Measurements from ENCODE around the gene DEXI. TPM values are rescaled to one million over a fixed set of nuclear protein-coding genes. Genes with fewer than 3 reads are reported as not detected.

The DEXI gene
- total RNA-seq, 2 donors from 2014 or later, result 23.8 to 29.5 TPM

DNA sequence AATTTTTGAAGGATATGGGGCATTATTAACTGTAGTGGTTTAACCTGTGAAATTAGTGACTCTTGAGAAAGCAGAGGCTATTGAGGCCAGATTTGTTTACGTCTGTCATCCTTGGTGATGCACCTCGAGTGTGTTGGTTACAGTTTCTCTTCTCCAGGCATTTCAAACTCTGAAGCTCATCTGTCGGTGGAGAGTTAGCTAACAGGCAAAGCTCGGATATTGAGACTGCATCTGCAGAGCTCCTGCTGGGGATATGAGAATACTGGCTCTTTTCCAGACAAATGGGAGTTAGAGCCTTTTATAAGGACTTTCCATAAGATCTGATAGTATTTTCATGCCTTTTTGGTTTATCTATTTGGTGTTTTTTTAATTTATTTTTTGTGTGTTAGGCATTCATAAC is 8.8 kb upstream of the DEXI start:
- Histone ChIP-seq H3K4me3 (no peak overlapping the region), H3K27ac (no peak overlapping the region), H3K9ac (ENCODE audit: low read depth in 2 of 2, low read length in 2 of 2) (no peak overlapping the region), H3K36me3 (no peaks in the 10 kb centered on the region), H3K9me3 (no peaks in the 10 kb centered on the region), H3K4me1 (no peaks in the 10 kb centered on the region), H3K27me3 (no peaks in the 10 kb centered on the region)
- intact Hi-C loops (cut with DNase I), result no loop called here
- DNase-seq, result no peak
- TF ChIP-seq, protein P1, sequence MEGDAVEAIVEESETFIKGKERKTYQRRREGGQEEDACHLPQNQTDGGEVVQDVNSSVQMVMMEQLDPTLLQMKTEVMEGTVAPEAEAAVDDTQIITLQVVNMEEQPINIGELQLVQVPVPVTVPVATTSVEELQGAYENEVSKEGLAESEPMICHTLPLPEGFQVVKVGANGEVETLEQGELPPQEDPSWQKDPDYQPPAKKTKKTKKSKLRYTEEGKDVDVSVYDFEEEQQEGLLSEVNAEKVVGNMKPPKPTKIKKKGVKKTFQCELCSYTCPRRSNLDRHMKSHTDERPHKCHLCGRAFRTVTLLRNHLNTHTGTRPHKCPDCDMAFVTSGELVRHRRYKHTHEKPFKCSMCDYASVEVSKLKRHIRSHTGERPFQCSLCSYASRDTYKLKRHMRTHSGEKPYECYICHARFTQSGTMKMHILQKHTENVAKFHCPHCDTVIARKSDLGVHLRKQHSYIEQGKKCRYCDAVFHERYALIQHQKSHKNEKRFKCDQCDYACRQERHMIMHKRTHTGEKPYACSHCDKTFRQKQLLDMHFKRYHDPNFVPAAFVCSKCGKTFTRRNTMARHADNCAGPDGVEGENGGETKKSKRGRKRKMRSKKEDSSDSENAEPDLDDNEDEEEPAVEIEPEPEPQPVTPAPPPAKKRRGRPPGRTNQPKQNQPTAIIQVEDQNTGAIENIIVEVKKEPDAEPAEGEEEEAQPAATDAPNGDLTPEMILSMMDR (IDR thresholded peaks at IDR 0.05), result no peak

- Histone ChIP-seq H3K9me3 (no peaks in the 10 kb centered on the region), H3K4me3 (no peak overlapping the region), H3K27ac (no peak overlapping the region), H3K4me1 (peaks cover 2% of the 10 kb centered on the region), H3K9ac (ENCODE audit: low read depth in 2 of 2, low read length in 2 of 2) (no peak overlapping the region), H3K36me3 (no peaks in the 10 kb centered on the region), H3K27me3 (no peaks in the 10 kb centered on the region)
- intact Hi-C loops (cut with DNase I), result no loop called here
- no peak for DNase-seq
- TF ChIP-seq, protein P1 (IDR thresholded peaks at IDR 0.05), result no peak
These were observed 8.1 kb upstream of the DEXI start for GRCh38 chr16:10950393-10950792.

DNA sequence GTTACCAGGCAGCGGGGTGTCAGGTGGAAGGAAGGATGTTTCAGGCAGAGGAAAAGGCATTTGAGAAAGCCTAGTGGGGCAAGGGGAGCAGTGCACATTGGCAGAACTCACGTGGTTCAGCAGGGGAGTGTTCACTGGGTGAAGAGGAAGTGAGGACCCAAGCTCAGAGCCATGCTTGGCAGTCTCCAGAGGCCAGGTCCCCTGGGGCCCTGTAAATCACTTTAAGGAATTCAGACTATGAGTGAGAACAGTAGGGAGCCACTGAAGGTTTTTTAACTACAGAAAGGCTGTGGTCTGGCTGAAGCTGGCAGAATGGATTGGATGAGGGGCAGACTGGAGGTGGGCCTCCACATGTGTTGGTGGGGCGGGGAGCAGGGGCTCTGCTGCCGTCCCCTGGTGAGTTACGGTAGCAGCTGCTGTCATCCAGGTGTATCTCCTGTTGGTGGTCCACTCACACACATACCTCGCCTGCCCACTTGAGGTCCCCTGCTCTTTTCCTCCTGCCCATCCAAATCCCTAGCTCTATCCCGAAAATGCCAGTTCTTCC is 7.2 kb upstream of the DEXI start:
- H3K27ac ChIP-seq, result no peak overlapping the region
- no peak overlapping the region for H3K9ac ChIP-seq (ENCODE audit: low read depth in 2 of 2, low read length in 2 of 2)
- H3K4me3 ChIP-seq, result no peak overlapping the region
- H3K9me3 ChIP-seq, result no peaks in the 10 kb centered on the region
- no peaks in the 10 kb centered on the region for H3K36me3 ChIP-seq
- H3K27me3 ChIP-seq, result no peaks in the 10 kb centered on the region
- intact Hi-C loops (cut with DNase I), result no loop called here
- DNase-seq, result no peak
- peaks cover 5% of the 10 kb centered on the region for H3K4me1 ChIP-seq
- TF ChIP-seq, protein P1 (IDR thresholded peaks at IDR 0.05), result no peak

GRCh38 chr16:10947211-10947787 is 5.0 kb upstream of the DEXI start:
- peaks cover 5% of the 10 kb centered on the region for H3K4me1 ChIP-seq
- intact Hi-C loops (cut with DNase I), result no loop called here
- no peaks in the 10 kb centered on the region for H3K9me3 ChIP-seq
- no peak for DNase-seq
- no peak overlapping the region for H3K9ac ChIP-seq (ENCODE audit: low read depth in 2 of 2, low read length in 2 of 2)
- no peaks in the 10 kb centered on the region for H3K36me3 ChIP-seq
- TF ChIP-seq, protein P1 (IDR thresholded peaks at IDR 0.05), result no peak
- H3K27ac ChIP-seq, result no peak overlapping the region
- H3K4me3 ChIP-seq, result no peak overlapping the region
- no peaks in the 10 kb centered on the region for H3K27me3 ChIP-seq

- peaks cover 5% of the 10 kb centered on the region for H3K4me1 ChIP-seq
- intact Hi-C loops (cut with DNase I), result no loop called here
- TF ChIP-seq, protein P1 (IDR thresholded peaks at IDR 0.05), result no peak
- H3K9ac ChIP-seq (ENCODE audit: low read depth in 2 of 2, low read length in 2 of 2), result no peak overlapping the region
- no peak overlapping the region for H3K4me3 ChIP-seq
- H3K9me3 ChIP-seq, result no peaks in the 10 kb centered on the region
- H3K27ac ChIP-seq, result no peak overlapping the region
- no peaks in the 10 kb centered on the region for H3K27me3 ChIP-seq
- no peaks in the 10 kb centered on the region for H3K36me3 ChIP-seq
- no peak for DNase-seq
These were observed 4.0 kb upstream of the DEXI start for GRCh38 chr16:10946308-10946707.

All from colonic mucosa (tissue), 4 donors.